NT2/D1 (cell line): ENCODE measurements around the gene HIP1R.

Experiments
- DNase-seq: peaks from one replicate; pipeline ENCODE4 v3.0.0-alpha.2; 2011; ENCODE audit warnings: low read depth, low spot score
- H3K27me3 ChIP-seq: 2 replicates; pipeline ENCODE4 v1.6.0; 2011; ENCODE audit warnings: mild to moderate bottlenecking; ENCODE audit not compliant: insufficient read length, insufficient read depth
- H3K36me3 ChIP-seq: 2 replicates; pipeline ENCODE4 v1.6.1; 2011; ENCODE audit warnings: mild to moderate bottlenecking, low read length, mixed read lengths; ENCODE audit not compliant: insufficient read depth, insufficient read length
- H3K4me1 ChIP-seq: 2 replicates; pipeline ENCODE4 v1.5.1; 2011; ENCODE audit not compliant: insufficient read depth, insufficient read length
- H3K4me3 ChIP-seq: 2 replicates; pipeline ENCODE4 v1.5.1; 2011; ENCODE audit warnings: low read depth; ENCODE audit not compliant: insufficient read length
- H3K9ac ChIP-seq: 2 replicates; pipeline ENCODE4 v1.6.0; 2011; ENCODE audit warnings: low read depth; ENCODE audit not compliant: insufficient read length
- H3K9me3 ChIP-seq: 2 replicates; pipeline ENCODE4 v1.5.1; 2011; ENCODE audit warnings: mild to moderate bottlenecking, low read length; ENCODE audit not compliant: insufficient read depth
- SUZ12 ChIP-seq: IDR thresholded peaks from 2 replicates; pipeline ENCODE4 v1.6.1; 2011; ENCODE audit not compliant: insufficient read length, insufficient read depth; ENCODE audit errors: extremely low read depth
- YY1 ChIP-seq: IDR thresholded peaks from 2 replicates; pipeline ENCODE4 v1.6.1; 2011; ENCODE audit not compliant: insufficient read length, insufficient read depth
- ZNF274 ChIP-seq: IDR thresholded peaks from 2 replicates; pipeline ENCODE4 v1.6.1; 2011; ENCODE audit warnings: mild to moderate bottlenecking, low read depth, low read length

HIP1R gene

GRCh38 chr12:122876731-122877130, 41.5 kb downstream of the HIP1R start:
- H3K9me3 ChIP-seq, result no peaks in the 10 kb centered on the region
- TF ChIP-seq ZNF274, result no peak
- no peak for TF ChIP-seq YY1
- no peak for TF ChIP-seq SUZ12
- H3K4me3 ChIP-seq, result no peak overlapping the region
- H3K9ac ChIP-seq, result no peak overlapping the region
- peaks cover 16% of the 10 kb centered on the region for H3K4me1 ChIP-seq
- no peak for DNase-seq
- peaks cover 69% of the 10 kb centered on the region for H3K27me3 ChIP-seq
- H3K36me3 ChIP-seq, result peaks cover 22% of the 10 kb centered on the region

GRCh38 chr12:122878780-122879612, 43.7 kb downstream of the HIP1R start:
- no peak for DNase-seq
- Histone ChIP-seq H3K27me3 (peaks cover 52% of the 10 kb centered on the region), H3K9ac (no peak overlapping the region), H3K36me3 (peaks cover 22% of the 10 kb centered on the region), H3K9me3 (no peaks in the 10 kb centered on the region), H3K4me3 (no peak overlapping the region), H3K4me1 (peaks cover 4% of the 10 kb centered on the region)
- TF ChIP-seq SUZ12 (no peak), ZNF274 (no peak), YY1 (no peak)

- H3K27me3 ChIP-seq, result peaks cover 41% of the 10 kb centered on the region
- DNase-seq, result no peak
- H3K4me3 ChIP-seq, result no peak overlapping the region
Measured at GRCh38 chr12:122880155-122880667, 45.0 kb downstream of the HIP1R start.

GRCh38 chr12:122880668-122881067, 45.4 kb downstream of the HIP1R start:
- peaks cover 39% of the 10 kb centered on the region for H3K27me3 ChIP-seq
- peaks cover 2% of the 10 kb centered on the region for H3K4me1 ChIP-seq
- no peak for DNase-seq
- no peaks in the 10 kb centered on the region for H3K9me3 ChIP-seq
- no peak overlapping the region for H3K4me3 ChIP-seq
- no peak for TF ChIP-seq YY1
- no peak overlapping the region for H3K9ac ChIP-seq
- peaks cover 22% of the 10 kb centered on the region for H3K36me3 ChIP-seq

More at GRCh38 chr12:122880155-122880667, 45.0 kb downstream of the HIP1R start:
- H3K9ac ChIP-seq, result no peak overlapping the region
- H3K4me1 ChIP-seq, result peaks cover 2% of the 10 kb centered on the region
- H3K9me3 ChIP-seq, result no peaks in the 10 kb centered on the region
- H3K36me3 ChIP-seq, result peaks cover 22% of the 10 kb centered on the region
- no peak for TF ChIP-seq ZNF274
- no peak for TF ChIP-seq YY1

GRCh38 chr12:122882908-122883558, 47.8 kb downstream of the HIP1R start:
- Histone ChIP-seq H3K4me3 (no peak overlapping the region), H3K27me3 (peaks cover 16% of the 10 kb centered on the region), H3K9me3 (no peaks in the 10 kb centered on the region), H3K4me1 (peaks cover 10% of the 10 kb centered on the region), H3K9ac (no peak overlapping the region), H3K36me3 (peaks cover 17% of the 10 kb centered on the region)
- TF ChIP-seq SUZ12, result no peak
- no peak for TF ChIP-seq ZNF274
- no peak for TF ChIP-seq YY1
- no peak for DNase-seq

- peaks cover 11% of the 10 kb centered on the region for H3K27me3 ChIP-seq
- no peak overlapping the region for H3K9ac ChIP-seq
- H3K9me3 ChIP-seq, result no peaks in the 10 kb centered on the region
- H3K4me1 ChIP-seq, result peaks cover 19% of the 10 kb centered on the region
- H3K4me3 ChIP-seq, result no peak overlapping the region
- H3K36me3 ChIP-seq, result peaks cover 12% of the 10 kb centered on the region
- no peak for TF ChIP-seq ZNF274
- TF ChIP-seq YY1, result no peak
- TF ChIP-seq SUZ12, result no peak
- DNase-seq, result no peak
Measured at GRCh38 chr12:122884091-122884826, 49.0 kb downstream of the HIP1R start.

GRCh38 chr12:122884860-122885259, 49.6 kb downstream of the HIP1R start:
- H3K9me3 ChIP-seq, result no peaks in the 10 kb centered on the region
- H3K27me3 ChIP-seq, result peaks cover 7% of the 10 kb centered on the region
- peaks cover 7% of the 10 kb centered on the region for H3K36me3 ChIP-seq
- DNase-seq, result no peak
- no peak overlapping the region for H3K9ac ChIP-seq
- no peak for TF ChIP-seq SUZ12
- no peak for TF ChIP-seq YY1
- TF ChIP-seq ZNF274, result no peak
- peaks cover 21% of the 10 kb centered on the region for H3K4me1 ChIP-seq
- H3K4me3 ChIP-seq, result no peak overlapping the region
